ENCODE results near the gene CBLB.
"Not testable (repeated sequence)": the region's sequence is repeated elsewhere in the genome, so short reads cannot be mapped to it uniquely, and the experiment has no call there.

Gene CBLB

DNA sequence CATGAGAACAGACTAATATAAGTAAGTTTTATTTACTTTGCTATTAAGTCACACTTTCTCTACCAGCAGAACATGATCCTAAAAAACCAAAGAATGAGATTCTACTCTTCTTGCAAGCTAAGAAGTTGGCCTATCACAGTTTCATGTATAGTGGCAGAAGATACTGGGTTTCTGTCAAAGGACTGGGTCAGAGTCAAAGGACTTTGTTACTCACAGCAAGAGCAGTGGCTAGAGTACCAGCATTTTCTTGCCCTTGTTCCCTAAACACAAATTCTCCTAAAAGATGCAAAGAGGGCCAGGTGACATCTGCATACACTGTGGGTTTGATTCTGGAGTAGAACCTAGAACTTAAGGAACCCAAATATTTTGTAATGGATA lies 105.2 kb downstream of the CBLB start:
- DNase-seq (ENCODE audit: low read depth): no peak
- no peak overlapping the region for H3K4me3 ChIP-seq (ENCODE audit: low read depth, low read length)
- no peak for TF ChIP-seq CTCF (IDR thresholded peaks at IDR 0.05; ENCODE audit: low read depth, low read length, missing control alignments)

DNA sequence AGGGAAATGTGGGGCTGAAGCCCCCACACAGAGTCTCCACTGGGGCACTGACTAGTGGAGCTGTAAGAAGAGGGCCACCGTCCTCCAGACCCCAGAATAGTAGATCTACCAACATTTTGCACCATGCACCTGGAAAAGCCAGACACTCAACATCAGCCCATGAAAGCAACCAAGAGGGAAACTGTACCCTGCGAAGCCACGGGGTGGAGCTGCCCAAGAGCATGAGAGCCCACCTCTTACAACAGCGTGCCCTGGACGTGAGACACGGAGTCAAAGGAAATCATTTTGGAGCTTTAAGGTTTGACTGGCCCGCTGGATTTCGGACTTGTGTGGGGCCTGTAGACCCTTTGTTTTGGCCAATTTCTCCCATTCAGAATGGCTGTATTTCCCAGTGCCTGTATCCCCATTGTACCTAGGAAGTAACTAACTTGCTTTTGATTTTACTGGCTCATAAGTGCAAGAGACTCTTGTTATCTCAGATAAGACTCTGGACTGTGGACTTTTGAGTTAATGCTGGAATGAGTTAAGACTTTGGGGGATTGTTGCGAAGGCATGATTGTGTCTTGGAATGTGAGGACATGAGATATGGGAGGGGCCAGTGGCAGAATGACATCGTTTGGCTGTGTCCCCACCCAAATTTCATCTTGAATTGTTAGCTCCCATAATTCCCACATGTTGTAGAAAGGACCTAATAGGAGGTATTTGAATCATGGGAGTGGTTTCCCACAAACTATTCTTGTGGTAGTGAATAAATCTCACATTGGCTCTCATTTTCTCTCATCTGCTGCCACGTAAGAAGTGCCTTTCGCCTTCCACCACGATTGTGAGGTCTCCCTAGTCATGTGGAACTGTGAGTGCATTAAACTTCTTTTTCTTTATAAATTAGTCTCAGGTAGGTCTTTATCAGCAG lies 105.8 kb downstream of the CBLB start:
- TF ChIP-seq CTCF (IDR thresholded peaks at IDR 0.05; ENCODE audit: low read depth, low read length, missing control alignments): no peak
- no peak overlapping the region for H3K4me3 ChIP-seq (ENCODE audit: low read depth, low read length)
- no peak for DNase-seq (ENCODE audit: low read depth)

DNA sequence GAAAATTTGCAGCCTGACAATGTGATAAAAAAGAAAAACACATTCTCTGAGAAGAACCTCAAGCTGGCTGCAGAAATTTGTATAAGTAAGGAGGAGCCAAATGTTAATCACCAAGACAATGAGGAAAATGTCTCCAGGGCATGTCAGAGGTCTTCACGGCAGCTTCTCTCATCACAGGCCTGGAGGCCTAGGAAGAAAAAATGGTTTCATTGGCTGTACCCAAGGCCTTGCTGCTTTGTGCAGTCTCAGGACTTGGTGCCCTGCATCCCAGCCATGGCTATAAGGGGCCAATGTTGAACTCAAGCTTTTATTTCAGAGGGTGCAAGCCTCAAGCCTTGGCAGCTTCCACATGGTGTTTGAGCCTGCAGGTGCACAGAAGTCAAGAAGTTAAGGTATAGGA lies 106.6 kb downstream of the CBLB start:
- H3K4me3 ChIP-seq (ENCODE audit: low read depth, low read length); DNase-seq (ENCODE audit: low read depth): not testable (repeated sequence)

GRCh38 chr3:105759442-105760078 lies 109.3 kb downstream of the CBLB start:
- no peak for TF ChIP-seq CTCF (IDR thresholded peaks at IDR 0.05; ENCODE audit: low read depth, low read length, missing control alignments)
- DNase-seq (ENCODE audit: low read depth): no peak
- H3K4me3 ChIP-seq (ENCODE audit: low read depth, low read length): no peak overlapping the region

GRCh38 chr3:105758451-105758850 lies 110.4 kb downstream of the CBLB start:
- TF ChIP-seq CTCF (IDR thresholded peaks at IDR 0.05; ENCODE audit: low read depth, low read length, missing control alignments): no peak
- no peak overlapping the region for H3K4me3 ChIP-seq (ENCODE audit: low read depth, low read length)
- no peak for DNase-seq (ENCODE audit: low read depth)

DNA sequence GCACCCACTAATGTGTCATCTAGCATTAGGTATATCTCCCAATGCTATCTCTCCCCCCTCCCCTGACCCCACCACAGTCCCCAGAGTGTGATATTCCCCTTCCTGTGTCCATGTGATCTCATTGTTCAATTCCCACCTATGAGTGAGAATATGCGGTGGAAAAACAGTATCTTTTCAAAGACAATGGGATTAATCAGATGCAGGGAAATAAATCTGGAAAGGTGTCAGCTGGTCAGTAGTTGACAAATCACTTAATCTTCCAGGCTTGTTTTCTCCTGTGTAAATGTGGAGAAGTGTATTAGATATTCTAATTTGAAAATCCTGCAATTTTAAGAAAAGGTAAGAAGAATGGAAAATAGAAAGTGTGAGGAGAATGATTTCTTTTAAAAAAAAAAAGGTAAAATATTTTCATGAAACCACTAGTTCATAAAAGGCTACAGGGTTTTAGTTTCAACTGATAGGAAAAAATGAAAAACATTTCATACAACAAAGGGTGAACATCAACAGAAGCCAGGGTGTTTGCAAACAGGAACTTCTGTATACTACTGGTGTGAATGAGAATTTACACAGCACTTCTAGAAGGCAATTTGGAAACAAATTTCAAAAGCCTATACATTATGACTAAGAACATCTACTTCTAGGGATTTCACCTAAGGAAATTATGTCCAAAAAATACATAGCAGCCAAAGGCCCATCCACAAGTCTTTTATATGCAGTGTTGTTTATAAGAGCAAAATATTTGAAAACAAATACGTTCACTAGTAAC lies 113.5 kb downstream of the CBLB start:
- no peak for DNase-seq (ENCODE audit: low read depth)
- TF ChIP-seq CTCF (IDR thresholded peaks at IDR 0.05; ENCODE audit: low read depth, low read length, missing control alignments): no peak

DNA sequence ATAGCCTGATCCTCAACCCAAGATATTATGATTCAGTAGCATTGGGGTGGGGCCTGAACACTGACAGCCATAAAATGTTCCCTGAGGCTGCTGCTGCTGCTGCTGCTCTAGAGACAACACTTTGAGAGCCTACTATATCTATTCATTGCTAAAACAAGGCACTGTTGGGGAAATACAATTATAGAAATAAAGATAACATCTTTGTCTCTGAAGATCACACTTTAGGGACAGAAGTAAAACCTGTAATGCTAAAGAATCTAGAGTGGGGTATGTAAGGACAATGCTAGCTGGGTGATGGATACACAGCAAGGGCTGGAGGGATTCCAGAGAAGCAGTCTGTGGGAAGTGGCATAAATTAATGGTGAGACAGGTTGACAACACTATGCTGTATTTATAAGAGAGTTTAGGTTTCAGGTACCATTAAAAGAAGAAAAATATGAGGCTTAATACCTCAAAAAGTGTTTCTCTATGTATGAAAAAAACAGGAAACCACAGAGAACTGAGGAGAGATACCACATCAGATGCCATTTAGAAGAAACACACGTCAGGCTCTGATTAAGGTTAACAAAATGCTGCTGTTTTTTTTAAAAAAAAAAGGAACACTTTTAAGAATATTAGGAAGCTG lies 115.9 kb downstream of the CBLB start:
- no peak for TF ChIP-seq CTCF (IDR thresholded peaks at IDR 0.05; ENCODE audit: low read depth, low read length, missing control alignments)
- H3K4me3 ChIP-seq (ENCODE audit: low read depth, low read length): no peak overlapping the region
- no peak for DNase-seq (ENCODE audit: low read depth)

More for the DNA sequence above, 113.5 kb downstream of the CBLB start:
- no peak overlapping the region for H3K4me3 ChIP-seq (ENCODE audit: low read depth, low read length)

All from GM12864 (cell line).